ENCODE measurements around the gene TGM5. TPM values are rescaled to one million over a fixed set of nuclear protein-coding genes. Genes with fewer than 3 reads are reported as not detected.

The TGM5 gene
- total RNA-seq, 1 donor from 2014 or later, result not detected

DNA sequence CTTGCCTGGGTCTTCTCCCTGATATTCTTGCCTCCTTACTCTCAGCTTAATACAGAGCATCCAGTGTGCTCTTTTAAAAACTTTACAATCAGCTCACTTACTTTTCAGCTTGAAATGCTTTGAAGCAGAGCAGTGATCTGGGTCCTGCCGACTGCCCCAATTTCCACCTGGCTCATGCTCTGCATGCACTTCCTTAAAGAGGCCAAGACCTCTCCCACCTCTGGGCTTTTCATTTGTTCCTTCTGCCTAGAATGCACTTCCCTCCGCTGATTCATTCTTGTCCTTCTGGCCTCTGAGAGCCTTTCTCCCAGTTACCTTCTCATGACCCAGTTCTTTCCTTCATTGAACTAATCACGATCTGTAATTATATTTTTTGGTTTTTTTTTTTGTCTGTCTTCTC, 83.5 kb downstream of the TGM5 start:
- peaks cover 15% of the 10 kb centered on the region for H3K4me1 Mint-ChIP-seq (ENCODE audit: unreplicated experiment)
- no peak overlapping the region for H3K27ac Mint-ChIP-seq (ENCODE audit: unreplicated experiment)
- TF ChIP-seq, protein P1, sequence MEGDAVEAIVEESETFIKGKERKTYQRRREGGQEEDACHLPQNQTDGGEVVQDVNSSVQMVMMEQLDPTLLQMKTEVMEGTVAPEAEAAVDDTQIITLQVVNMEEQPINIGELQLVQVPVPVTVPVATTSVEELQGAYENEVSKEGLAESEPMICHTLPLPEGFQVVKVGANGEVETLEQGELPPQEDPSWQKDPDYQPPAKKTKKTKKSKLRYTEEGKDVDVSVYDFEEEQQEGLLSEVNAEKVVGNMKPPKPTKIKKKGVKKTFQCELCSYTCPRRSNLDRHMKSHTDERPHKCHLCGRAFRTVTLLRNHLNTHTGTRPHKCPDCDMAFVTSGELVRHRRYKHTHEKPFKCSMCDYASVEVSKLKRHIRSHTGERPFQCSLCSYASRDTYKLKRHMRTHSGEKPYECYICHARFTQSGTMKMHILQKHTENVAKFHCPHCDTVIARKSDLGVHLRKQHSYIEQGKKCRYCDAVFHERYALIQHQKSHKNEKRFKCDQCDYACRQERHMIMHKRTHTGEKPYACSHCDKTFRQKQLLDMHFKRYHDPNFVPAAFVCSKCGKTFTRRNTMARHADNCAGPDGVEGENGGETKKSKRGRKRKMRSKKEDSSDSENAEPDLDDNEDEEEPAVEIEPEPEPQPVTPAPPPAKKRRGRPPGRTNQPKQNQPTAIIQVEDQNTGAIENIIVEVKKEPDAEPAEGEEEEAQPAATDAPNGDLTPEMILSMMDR (IDR thresholded peaks at IDR 0.05), result no peak
- H3K27me3 Mint-ChIP-seq (ENCODE audit: unreplicated experiment), result no peaks in the 10 kb centered on the region
- peaks cover 8% of the 10 kb centered on the region for H3K36me3 Mint-ChIP-seq (ENCODE audit: unreplicated experiment)
- no peaks in the 10 kb centered on the region for H3K9me3 Mint-ChIP-seq (ENCODE audit: unreplicated experiment)
- no peak overlapping the region for H3K4me3 Mint-ChIP-seq (ENCODE audit: unreplicated experiment)
- no peak for DNase-seq (ENCODE audit: extremely low spot score, unreplicated experiment)

Other genes with a start within 250 kb of the TGM5 start
- 31.4 and 34.1 TPM in 2 replicates for gene UBR1, start 160.9 kb downstream of the TGM5 start, total RNA-seq
- gene TMEM62, start 133.3 kb downstream of the TGM5 start, total RNA-seq, result 11.7 and 15.2 TPM in 2 replicates
- gene CCNDBP1, start 81.5 kb downstream of the TGM5 start, total RNA-seq, result 39.4 and 39.6 TPM in 2 replicates
- gene EPB42, start 45.9 kb downstream of the TGM5 start, total RNA-seq, result not detected in 2 replicates
- gene TGM7, start 35.3 kb upstream of the TGM5 start, total RNA-seq, result not detected in 2 replicates
- gene LCMT2, start 63.6 kb upstream of the TGM5 start, total RNA-seq, result 8.7 and 8.8 TPM in 2 replicates
- 25.8 and 28.3 TPM in 2 replicates for gene ZSCAN29, start 104.1 kb upstream of the TGM5 start, total RNA-seq
- 19.8 TPM in 2 replicates for gene TUBGCP4, start 104.2 kb upstream of the TGM5 start, total RNA-seq
- 61.2 and 64.6 TPM in 2 replicates for gene TP53BP1, start 226.2 kb upstream of the TGM5 start, total RNA-seq

Measured in osteocyte (in vitro differentiated cells).